Left lung (tissue), 10 donors: ENCODE data around the gene DDX18. TPM values are rescaled to one million over a fixed set of nuclear protein-coding genes. Genes with fewer than 3 reads are reported as not detected.

Experiments used
- ATAC-seq: fragments of 200-7000 bp; cut with Tn5 transposase; one replicate; pipeline ENCODE4 v1.9.1; 2020; ENCODE audit warnings: moderate library complexity
- DNase-seq, 4 donors: peaks; one replicate each; pipeline ENCODE4 v3.0.0-alpha.2; 2013 to 2020
- H3K27ac ChIP-seq, 2 donors: fragments of 200-600 bp; sonication (generic) in 1 of 2; one replicate each; pipeline versions ENCODE4 v1.5.0 to v1.8.0; 2020 to 2021
- H3K27me3 ChIP-seq, 2 donors: fragments of 200-600 bp; sonication (generic) in 1 of 2; one replicate each; pipeline versions ENCODE4 v1.5.0 to v1.8.0; 2020 to 2021
- H3K36me3 ChIP-seq, 2 donors: fragments of 200-600 bp; sonication (generic) in 1 of 2; one replicate each; pipeline versions ENCODE4 v1.5.0 to v1.8.0; 2020 to 2021
- H3K4me1 ChIP-seq, 2 donors: fragments of 200-600 bp; one replicate each; pipeline ENCODE4 v1.8.0; 2021
- H3K4me3 ChIP-seq, 2 donors: fragments of 200-600 bp; sonication (generic) in 1 of 2; one replicate each; pipeline versions ENCODE4 v1.5.0 to v1.8.0; 2020 to 2021; ENCODE audit warnings: mild to moderate bottlenecking in 1 of 2
- H3K9me3 ChIP-seq, 2 donors: fragments of 200-600 bp; sonication (generic) in 1 of 2; one replicate each; pipeline versions ENCODE4 v1.5.0 to v1.8.0; 2020 to 2021
- CTCF ChIP-seq, 2 donors: fragments of 200-600 bp; sonication (generic) in 1 of 2; IDR thresholded peaks; one replicate each; pipeline versions ENCODE4 v1.5.0 to v1.8.0; 2021; ENCODE audit warnings: antibody characterized with exemption in 2 of 2
- intact Hi-C, 2 donors: fragments of 100-400 bp; cut with DNase I; formaldehyde crosslinking; loops; one replicate each; pipeline versions ENCODE4 v1.11.2 to v1.14.2; 2022
- polyA plus RNA-seq, 6 donors: library from polyadenylated mRNA; unstranded; fragments of 120-200 nt; gene quantifications; one replicate each; pipeline ENCODE4 v1.2.1, GENCODE V29; 2013; ENCODE audit not compliant: insufficient read length in 6 of 6
- total RNA-seq, 2 donors: library from RNA; stranded (reverse); fragmentation: NEBNext Ultra II Directional; extraction: Animal tissue kit (Norgen Biotek cat#: 25700); gene quantifications; one replicate each; pipeline ENCODE4 v1.2.1, GENCODE V29; 2021
- donor health status: DM: no; HTN: yes; CAD: no.
- donor health status: DM: no; HTN: no; CAD: no.

Gene DDX18
- total and polyA plus RNA-seq, 8 donors, result 39.1 to 85.0 (median 78.3) TPM

- Histone ChIP-seq H3K9me3 (no peaks in the 10 kb centered on the region), H3K4me1 (no peaks in the 10 kb centered on the region), H3K4me3 (no peak overlapping the region), H3K36me3 (no peaks in the 10 kb centered on the region), H3K27ac (no peak overlapping the region), H3K27me3 (peaks cover 3 to 76% of the 10 kb centered on the region in 2 donors)
- intact Hi-C loops, result no loop called here
- ATAC-seq (no peak), DNase-seq (no peak)
- no peak for TF ChIP-seq CTCF (IDR thresholded peaks at IDR 0.05)
Observed at GRCh38 chr2:117854610-117855009, 40.1 kb downstream of the DDX18 start.

GRCh38 chr2:117855886-117856285 is 41.4 kb downstream of the DDX18 start:
- H3K27ac ChIP-seq, result no peak overlapping the region
- DNase-seq (no peak), ATAC-seq (no peak)
- intact Hi-C loops, result no loop called here
- TF ChIP-seq CTCF (IDR thresholded peaks at IDR 0.05), result no peak
- H3K4me3 ChIP-seq, result no peak overlapping the region
- no peaks in the 10 kb centered on the region for H3K36me3 ChIP-seq
- H3K27me3 ChIP-seq, result peaks cover 3 to 76% of the 10 kb centered on the region in 2 donors
- peaks cover 0 to 4% of the 10 kb centered on the region in 2 donors for H3K9me3 ChIP-seq
- no peaks in the 10 kb centered on the region for H3K4me1 ChIP-seq

- Histone ChIP-seq H3K27ac (no peak overlapping the region), H3K4me1 (no peaks in the 10 kb centered on the region), H3K36me3 (no peaks in the 10 kb centered on the region), H3K27me3 (peaks cover 3 to 71% of the 10 kb centered on the region in 2 donors), H3K9me3 (peaks cover 0 to 4% of the 10 kb centered on the region in 2 donors), H3K4me3 (no peak overlapping the region)
- intact Hi-C loops, result no loop called here
- peak; percentile 34 for ATAC-seq
- no peak for DNase-seq
- TF ChIP-seq CTCF (IDR thresholded peaks at IDR 0.05), result no peak
Observed at GRCh38 chr2:117856415-117857210, 42.1 kb downstream of the DDX18 start.

GRCh38 chr2:117858336-117858735 is 43.8 kb downstream of the DDX18 start:
- intact Hi-C loops, result no loop called here
- peaks cover 0 to 4% of the 10 kb centered on the region in 2 donors for H3K9me3 ChIP-seq
- no peaks in the 10 kb centered on the region for H3K36me3 ChIP-seq
- H3K4me1 ChIP-seq, result no peaks in the 10 kb centered on the region
- no peak for TF ChIP-seq CTCF (IDR thresholded peaks at IDR 0.05)
- H3K27ac ChIP-seq, result no peak overlapping the region
- H3K4me3 ChIP-seq, result no peak overlapping the region
- DNase-seq (no peak), ATAC-seq (no peak)
- H3K27me3 ChIP-seq, result peaks cover 3 to 58% of the 10 kb centered on the region in 2 donors

- H3K27me3 ChIP-seq, result peaks cover 3 to 51% of the 10 kb centered on the region in 2 donors
- intact Hi-C loops, result no loop called here
Observed at GRCh38 chr2:117858892-117859531, 44.5 kb downstream of the DDX18 start.

More at GRCh38 chr2:117858892-117859531, 44.5 kb downstream of the DDX18 start:
- Histone ChIP-seq H3K27ac (no peak overlapping the region), H3K9me3 (peaks cover 0 to 4% of the 10 kb centered on the region in 2 donors), H3K36me3 (no peaks in the 10 kb centered on the region), H3K4me3 (no peak overlapping the region), H3K4me1 (no peaks in the 10 kb centered on the region)
- no peak for TF ChIP-seq CTCF (IDR thresholded peaks at IDR 0.05)
- DNase-seq (peak in 1 of 4 donors; percentile 81), ATAC-seq (no peak)
